GM12873 (cell line): Measurements from ENCODE around the gene USP2.

Experiments used
- CTCF ChIP-seq: IDR thresholded peaks from 2 replicates; pipeline ENCODE4 v1.5.1; 2012; ENCODE audit warnings: low read depth, mild to moderate bottlenecking, moderate library complexity, low read length, control low read depth; ENCODE audit not compliant: insufficient read depth; ENCODE audit errors: missing control alignments

The USP2 gene

GRCh38 chr11:119417726-119418540 is 36.4 kb upstream of the USP2 start:
- TF ChIP-seq CTCF: no peak

GRCh38 chr11:119416606-119417580 is 35.4 kb upstream of the USP2 start:
- TF ChIP-seq CTCF: no peak

GRCh38 chr11:119415966-119416365 is 34.5 kb upstream of the USP2 start:
- no peak for TF ChIP-seq CTCF

- no peak for TF ChIP-seq CTCF
Measured at GRCh38 chr11:119415517-119415916, 34.0 kb upstream of the USP2 start.

GRCh38 chr11:119414734-119415133 is 33.2 kb upstream of the USP2 start:
- TF ChIP-seq CTCF: no peak

- no peak for TF ChIP-seq CTCF
Measured at GRCh38 chr11:119414321-119414720, 32.8 kb upstream of the USP2 start.

GRCh38 chr11:119412072-119412471 is 30.6 kb upstream of the USP2 start:
- no peak for TF ChIP-seq CTCF
